Neural crest cell (in vitro differentiated cells): ENCODE data around the gene COL4A1. TPM values are rescaled to one million over a fixed set of nuclear protein-coding genes. Genes with fewer than 3 reads are reported as not detected.

Source experiments
- DNase-seq: peaks from one replicate; pipeline ENCODE4 v3.0.0; 2021; ENCODE audit warnings: low read depth, mixed read lengths, low spot score
- H3K27ac Mint-ChIP-seq: one replicate; pipeline ENCODE4 v1.8.0; 2021; ENCODE audit warnings: mild to moderate bottlenecking, mixed read lengths; ENCODE audit not compliant: unreplicated experiment
- H3K27me3 Mint-ChIP-seq: 2 replicates; pipeline ENCODE4 v1.8.0; 2021; ENCODE audit warnings: low read depth, mild to moderate bottlenecking, mixed read lengths
- H3K36me3 Mint-ChIP-seq: 2 replicates; pipeline ENCODE4 v1.8.0; 2021; ENCODE audit warnings: low read depth, mild to moderate bottlenecking, mixed read lengths
- H3K4me1 Mint-ChIP-seq: 2 replicates; pipeline ENCODE4 v1.8.0; 2021; ENCODE audit warnings: mixed read lengths
- H3K4me3 Mint-ChIP-seq: one replicate; pipeline ENCODE4 v1.8.0; 2021; ENCODE audit warnings: mild to moderate bottlenecking, mixed read lengths
- H3K9me3 Mint-ChIP-seq: 2 replicates; pipeline ENCODE4 v1.8.0; 2021; ENCODE audit warnings: mixed read lengths
- CTCF ChIP-seq: fragments of 200-600 bp; sonication (generic); conservative IDR thresholded peaks from 2 replicates; pipeline ENCODE4 v1.5.0; 2021; ENCODE audit warnings: antibody characterized with exemption, mild to moderate bottlenecking
- total RNA-seq: library from RNA; stranded (reverse); gene quantifications from 2 replicates; pipeline ENCODE4 v1.2.1, GENCODE V29; 2021

Gene COL4A1
- total RNA-seq, 1 donor from 2014 or later = 65.5 TPM

- Mint-ChIP-seq H3K36me3 (no peaks in the 10 kb centered on the region), H3K27me3 (no peaks in the 10 kb centered on the region), H3K4me1 (no peaks in the 10 kb centered on the region), H3K4me3 (no peak overlapping the region), H3K9me3 (no peaks in the 10 kb centered on the region), H3K27ac (no peak overlapping the region)
- TF ChIP-seq CTCF = no peak
- no peak for DNase-seq
Measured at GRCh38 chr13:110206185-110206584, 100.8 kb downstream of the COL4A1 start.

GRCh38 chr13:110201114-110201513 is 105.8 kb downstream of the COL4A1 start:
- Mint-ChIP-seq H3K36me3 (peaks cover 4% of the 10 kb centered on the region), H3K9me3 (no peaks in the 10 kb centered on the region), H3K27me3 (no peaks in the 10 kb centered on the region), H3K4me3 (no peak overlapping the region), H3K27ac (no peak overlapping the region), H3K4me1 (peaks cover 4% of the 10 kb centered on the region)
- no peak for TF ChIP-seq CTCF
- DNase-seq = no peak

GRCh38 chr13:110200276-110200870 is 106.6 kb downstream of the COL4A1 start:
- no peak for TF ChIP-seq CTCF

GRCh38 chr13:110199046-110199831 is 107.7 kb downstream of the COL4A1 start:
- no peak for DNase-seq
- no peak overlapping the region for H3K27ac Mint-ChIP-seq
- H3K36me3 Mint-ChIP-seq = peaks cover 8% of the 10 kb centered on the region
- no peaks in the 10 kb centered on the region for H3K9me3 Mint-ChIP-seq
- no peaks in the 10 kb centered on the region for H3K27me3 Mint-ChIP-seq
- peaks cover 4% of the 10 kb centered on the region for H3K4me1 Mint-ChIP-seq
- TF ChIP-seq CTCF = no peak
- no peak overlapping the region for H3K4me3 Mint-ChIP-seq

More at GRCh38 chr13:110200276-110200870, 106.6 kb downstream of the COL4A1 start:
- Mint-ChIP-seq H3K27me3 (no peaks in the 10 kb centered on the region), H3K27ac (peak overlapping the region; percentile 64), H3K36me3 (peaks cover 5% of the 10 kb centered on the region), H3K9me3 (no peaks in the 10 kb centered on the region), H3K4me1 (peaks cover 4% of the 10 kb centered on the region), H3K4me3 (no peak overlapping the region)
- no peak for DNase-seq

DNA sequence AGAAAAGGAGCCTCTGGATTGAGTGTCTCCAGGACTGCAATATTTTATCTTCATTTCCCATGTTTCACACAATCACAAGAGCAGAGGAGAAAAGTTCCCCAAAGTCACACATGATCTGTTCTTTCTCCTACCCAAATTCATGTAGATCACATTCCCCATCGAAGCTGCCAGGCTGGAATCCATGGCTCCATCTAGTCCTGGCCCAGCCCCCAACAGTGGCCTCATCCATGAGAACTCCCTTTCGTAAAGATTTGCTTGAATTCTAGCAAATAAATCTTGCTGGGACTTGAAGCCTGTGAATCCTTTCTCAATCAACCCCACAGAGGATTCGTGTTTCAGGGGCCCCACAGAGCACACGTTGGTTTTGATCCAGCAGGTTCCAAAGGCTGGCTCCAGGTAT is 109.5 kb downstream of the COL4A1 start:
- H3K9me3 Mint-ChIP-seq = no peaks in the 10 kb centered on the region
- peak overlapping the region; percentile 63 for H3K27ac Mint-ChIP-seq
- H3K36me3 Mint-ChIP-seq = peaks cover 8% of the 10 kb centered on the region
- peaks cover 4% of the 10 kb centered on the region for H3K4me1 Mint-ChIP-seq
- no peak for DNase-seq
- H3K4me3 Mint-ChIP-seq = no peak overlapping the region
- H3K27me3 Mint-ChIP-seq = no peaks in the 10 kb centered on the region
- TF ChIP-seq CTCF = no peak
